SK-N-SH treated with all-trans-retinoic acid at 6 μM for 48 hours (cell line): ENCODE results near the gene PEAK3.

ENCODE experiments used
- ATAC-seq: fragments of 200-7000 bp; cut with Tn5 transposase; 3 replicates; pipeline ENCODE4 v1.9.1; 2020; ENCODE audit warnings: mild to moderate bottlenecking, moderate library complexity
- ARNTL ChIP-seq: fragments of 450-650 bp; formaldehyde crosslinking; IDR thresholded peaks from 2 replicates; pipeline ENCODE4 v1.5.0; 2020; ENCODE audit warnings: low read depth, mild to moderate bottlenecking, moderate library complexity, borderline replicate concordance
- CREB5 ChIP-seq: fragments of 250-450 bp; sonication (Bioruptor Pico); IDR thresholded peaks from 2 replicates; pipeline ENCODE4 v1.5.1; 2020; ENCODE audit warnings: low read depth, mild to moderate bottlenecking, moderate library complexity
- CSRNP3 ChIP-seq: fragments of 250-450 bp; sonication (Bioruptor Pico); IDR thresholded peaks from 2 replicates; pipeline ENCODE4 v1.5.1; 2021; ENCODE audit warnings: mild to moderate bottlenecking, moderate library complexity
- ESRRG ChIP-seq: fragments of 250-450 bp; sonication (Bioruptor Pico); IDR thresholded peaks from 2 replicates; pipeline ENCODE4 v1.6.1; 2021; ENCODE audit warnings: mild to moderate bottlenecking
- GLIS3 ChIP-seq: fragments of 250-450 bp; sonication (Bioruptor Pico); IDR thresholded peaks from 2 replicates; pipeline ENCODE4 v1.5.0; 2020; ENCODE audit warnings: mild to moderate bottlenecking, moderate library complexity
- PATZ1 ChIP-seq: fragments of 250-450 bp; sonication (Bioruptor Pico); IDR thresholded peaks from 2 replicates; pipeline ENCODE4 v1.8.0; 2020; ENCODE audit warnings: mild to moderate bottlenecking, moderate library complexity, borderline replicate concordance
- POU6F1 ChIP-seq: fragments of 250-450 bp; sonication (Bioruptor Pico); IDR thresholded peaks from 2 replicates; pipeline ENCODE4 v1.8.0; 2021; ENCODE audit warnings: low read depth, mild to moderate bottlenecking, moderate library complexity, borderline replicate concordance
- RARB ChIP-seq: fragments of 250-450 bp; sonication (Bioruptor Pico); IDR thresholded peaks from 2 replicates; pipeline ENCODE4 v1.8.0; 2021; ENCODE audit warnings: mild to moderate bottlenecking, moderate library complexity
- SNAI2 ChIP-seq: fragments of 250-450 bp; sonication (Bioruptor Pico); IDR thresholded peaks from 2 replicates; pipeline ENCODE4 v1.5.0; 2020; ENCODE audit warnings: mild to moderate bottlenecking, moderate library complexity
- TCF4 ChIP-seq: fragments of 250-450 bp; sonication (Bioruptor Pico); IDR thresholded peaks from 2 replicates; pipeline ENCODE4 v1.8.0; 2021; ENCODE audit warnings: mild to moderate bottlenecking, moderate library complexity, borderline replicate concordance
- TOX ChIP-seq: fragments of 250-450 bp; sonication (Bioruptor Pico); IDR thresholded peaks from 2 replicates; pipeline ENCODE4 v1.8.0; 2021; ENCODE audit warnings: mild to moderate bottlenecking, moderate library complexity, borderline replicate concordance
- TSHZ2 ChIP-seq: fragments of 250-450 bp; sonication (Bioruptor Pico); IDR thresholded peaks from 2 replicates; pipeline ENCODE4 v1.5.0; 2020; ENCODE audit warnings: mild to moderate bottlenecking, moderate library complexity
- ZC3H10 ChIP-seq: fragments of 250-450 bp; sonication (Bioruptor Pico); IDR thresholded peaks from 2 replicates; pipeline ENCODE4 v1.5.1; 2021; ENCODE audit warnings: mild to moderate bottlenecking, moderate library complexity
- ZFP3 ChIP-seq: fragments of 250-450 bp; sonication (Bioruptor Pico); IDR thresholded peaks from 2 replicates; pipeline ENCODE4 v1.5.0; 2020; ENCODE audit warnings: mild to moderate bottlenecking, moderate library complexity
- ZFP30 ChIP-seq: fragments of 450-650 bp; formaldehyde crosslinking; IDR thresholded peaks from 2 replicates; pipeline ENCODE4 v1.5.0; 2022; ENCODE audit warnings: mild to moderate bottlenecking, moderate library complexity
- ZNF565 ChIP-seq: fragments of 450-650 bp; formaldehyde crosslinking; conservative IDR thresholded peaks from 2 replicates; pipeline ENCODE4 v1.5.0; 2020; ENCODE audit warnings: low read depth, mild to moderate bottlenecking, moderate library complexity
- ZNF70 ChIP-seq: fragments of 450-650 bp; formaldehyde crosslinking; IDR thresholded peaks from 2 replicates; pipeline ENCODE4 v1.5.0; 2020; ENCODE audit warnings: mild to moderate bottlenecking, moderate library complexity
- ZNF8 ChIP-seq: fragments of 450-650 bp; formaldehyde crosslinking; IDR thresholded peaks from 2 replicates; pipeline ENCODE4 v1.5.0; 2020; ENCODE audit warnings: mild to moderate bottlenecking, moderate library complexity

PEAK3 gene

GRCh38 chr19:2274931-2275535 lies 6.9 kb downstream of the PEAK3 start:
- ATAC-seq: peak; percentile 59

GRCh38 chr19:2274185-2274711 lies 7.7 kb downstream of the PEAK3 start:
- TF ChIP-seq ZFP3 (CRISPR knock-in tag) (no peak), RARB (CRISPR knock-in tag) (no peak), CREB5 (no peak), PATZ1 (CRISPR knock-in tag) (no peak), ESRRG (CRISPR knock-in tag) (no peak), GLIS3 (CRISPR knock-in tag) (no peak), TOX (CRISPR knock-in tag) (no peak), TCF4 (CRISPR knock-in tag) (no peak), ARNTL (no peak), POU6F1 (CRISPR knock-in tag) (no peak), ZFP30 (CRISPR knock-in tag) (no peak), ZNF8 (CRISPR knock-in tag) (no peak), SNAI2 (CRISPR knock-in tag) (no peak)
- TF ChIP-seq, all 23 proteins: peak for 0
- ATAC-seq: no peak

More at GRCh38 chr19:2274931-2275535, 6.9 kb downstream of the PEAK3 start:
- TF ChIP-seq ESRRG (CRISPR knock-in tag): no peak
- TF ChIP-seq ARNTL: no peak
- no peak for TF ChIP-seq ZFP30 (CRISPR knock-in tag)
- TF ChIP-seq ZFP3 (CRISPR knock-in tag): no peak
- no peak for TF ChIP-seq POU6F1 (CRISPR knock-in tag)
- no peak for TF ChIP-seq TSHZ2

- ATAC-seq: peak; percentile 29
- TF ChIP-seq ARNTL: no peak
- no peak; the same call in 1 of the 2 replicates for TF ChIP-seq ZNF8 (CRISPR knock-in tag)
- no peak for TF ChIP-seq RARB (CRISPR knock-in tag)
- TF ChIP-seq ZNF70 (CRISPR knock-in tag): no peak
- no peak for TF ChIP-seq TSHZ2
- no peak for TF ChIP-seq ZNF565 (CRISPR knock-in tag)
- no peak for TF ChIP-seq ZFP30 (CRISPR knock-in tag)
- TF ChIP-seq TOX (CRISPR knock-in tag): no peak
- no peak for TF ChIP-seq ZC3H10
- no peak for TF ChIP-seq CREB5
- no peak for TF ChIP-seq CSRNP3 (CRISPR knock-in tag)
- TF ChIP-seq TCF4 (CRISPR knock-in tag): no peak
Observed at GRCh38 chr19:2273356-2274184, 8.4 kb downstream of the PEAK3 start.
